A549 (cell line): ENCODE results near the gene H6PD. TPM values are rescaled to one million over a fixed set of nuclear protein-coding genes. Genes with fewer than 3 reads are reported as not detected.
A peak's percentile ranks its signal among the peaks of the same experiment; 100 is the strongest.

Source experiments
- ATAC-seq, 2 experiments: fragments of 200-7000 bp in 1 of 2; fragments of >200 bp in 1 of 2; cut with Nextera tagmentation in 1 of 2; cut with Tn5 transposase in 1 of 2; 3 replicates each; pipeline versions ENCODE4 v1.8.0 to v1.9.1; 2018 to 2020; ENCODE audit warnings: mild to moderate bottlenecking in 1 of 2, moderate library complexity in 1 of 2
- CTCF ChIA-PET: fragments of 300-600 bp; sonication (Branson Sonifier 250); formaldehyde crosslinking; extraction: SDS; loops from one replicate; lab custom pipeline; 2021; ENCODE audit warnings: antibody characterized with exemption, inconsistent platforms; lab: Yijun Ruan, JAX
- POLR2A ChIA-PET: fragments of 350-600 bp; formaldehyde crosslinking; extraction: SDS; loops from one replicate; lab custom pipeline; 2021; ENCODE audit warnings: antibody characterized with exemption, inconsistent platforms; lab: Yijun Ruan, JAX
- DNase-seq, 2 experiments: peaks; one replicate each; pipeline versions ENCODE4 v3.0.0 to v3.0.0-alpha.2; 2011 to 2016; ENCODE audit warnings: low read depth in 1 of 2, low spot score in 1 of 2
- FAIRE-seq: peaks from 2 replicates; lab custom pipeline; 2011; peaks lifted over from hg19 to GRCh38; lab: Jason Lieb, UNC
- H3K27ac ChIP-seq, 2 experiments: fragments of >200 bp; sonication (Bioruptor Twin); formaldehyde crosslinking; 3 replicates each; pipeline ENCODE4 v1.5.1; 2016 to 2017
- H3K4me1 ChIP-seq: fragments of >200 bp; sonication (Bioruptor Twin); formaldehyde crosslinking; 3 replicates; pipeline ENCODE4 v1.6.1; 2016
- H3K4me2 ChIP-seq: fragments of >200 bp; sonication (Bioruptor Twin); formaldehyde crosslinking; 3 replicates; pipeline ENCODE4 v1.6.1; 2016
- H3K4me3 ChIP-seq: fragments of >200 bp; sonication (Bioruptor Twin); formaldehyde crosslinking; 3 replicates; pipeline ENCODE4 v1.5.1; 2016
- H3K9me3 ChIP-seq: fragments of >200 bp; sonication (Bioruptor Twin); formaldehyde crosslinking; 3 replicates; pipeline ENCODE4 v1.6.1; 2016
- CHD2 ChIP-seq: fragments of 150-350 bp; IDR thresholded peaks from 2 replicates; pipeline ENCODE4 v1.6.1; 2014; ENCODE audit warnings: low read length; ENCODE audit not compliant: partially characterized antibody
- CTCF ChIP-seq: fragments of >200 bp; sonication (Bioruptor Twin); formaldehyde crosslinking; IDR thresholded peaks from 3 replicates; pipeline ENCODE4 v1.5.1; 2016
- GATA3 ChIP-seq: IDR thresholded peaks from 2 replicates; pipeline ENCODE4 v1.6.1; 2012; ENCODE audit warnings: borderline replicate concordance
- HMGXB4 ChIP-seq: fragments of 250-450 bp; sonication (Bioruptor Pico); IDR thresholded peaks from 2 replicates; pipeline ENCODE4 v1.5.0; 2021; ENCODE audit warnings: mild to moderate bottlenecking, moderate library complexity, borderline replicate concordance
- HOXA7 ChIP-seq: fragments of 250-450 bp; sonication (Bioruptor Pico); IDR thresholded peaks from 2 replicates; pipeline ENCODE4 v1.5.0; 2020; ENCODE audit warnings: mild to moderate bottlenecking, moderate library complexity
- HOXB13 ChIP-seq: fragments of 250-450 bp; sonication (Bioruptor Pico); IDR thresholded peaks from 2 replicates; pipeline ENCODE4 v1.5.0; 2020; ENCODE audit warnings: low read depth, mild to moderate bottlenecking, moderate library complexity
- JUNB ChIP-seq: fragments of >200 bp; sonication (Bioruptor Twin); formaldehyde crosslinking; IDR thresholded peaks from 2 replicates; pipeline ENCODE4 v1.6.1; 2016
- KDM1A ChIP-seq: fragments of 200-600 bp; sonication (generic); IDR thresholded peaks from 2 replicates; pipeline ENCODE4 v1.6.1; 2016; ENCODE audit warnings: low read depth, mild to moderate bottlenecking
- MAX ChIP-seq: IDR thresholded peaks from 2 replicates; pipeline ENCODE4 v1.6.1; 2012
- MYC ChIP-seq: IDR thresholded peaks from 2 replicates; pipeline ENCODE4 v1.6.1; 2012; ENCODE audit warnings: mild to moderate bottlenecking, inconsistent platforms, low read length, improper control_type of control experiment, borderline replicate concordance
- NFE2L2 ChIP-seq: fragments of 150-350 bp; conservative IDR thresholded peaks from 2 replicates; pipeline ENCODE4 v1.6.1; 2014; ENCODE audit warnings: low read length
- NR3C1 ChIP-seq: fragments of >200 bp; sonication (Bioruptor Twin); formaldehyde crosslinking; IDR thresholded peaks from 3 replicates; pipeline ENCODE4 v1.6.1; 2017
- PHF8 ChIP-seq: fragments of 200-600 bp; sonication (generic); IDR thresholded peaks from 2 replicates; pipeline ENCODE4 v1.6.1; 2016; ENCODE audit warnings: low read depth, mild to moderate bottlenecking, antibody characterized with exemption, moderate library complexity, borderline replicate concordance
- RARB ChIP-seq: fragments of 250-450 bp; sonication (Bioruptor Pico); IDR thresholded peaks from 2 replicates; pipeline ENCODE4 v1.8.0; 2021; ENCODE audit warnings: mild to moderate bottlenecking, moderate library complexity
- REST ChIP-seq: fragments of 200-600 bp; sonication (generic); IDR thresholded peaks from 2 replicates; pipeline ENCODE4 v1.6.1; 2016; ENCODE audit warnings: antibody characterized with exemption, mild to moderate bottlenecking, moderate library complexity
- RFX5 ChIP-seq: fragments of 450-650 bp; IDR thresholded peaks from 2 replicates; pipeline ENCODE4 v1.7.1; 2014; ENCODE audit warnings: antibody characterized with exemption, mild to moderate bottlenecking, moderate library complexity
- SMC3 ChIP-seq: fragments of >200 bp; sonication (Bioruptor Twin); formaldehyde crosslinking; IDR thresholded peaks from 3 replicates; pipeline ENCODE4 v1.6.1; 2018; ENCODE audit warnings: inconsistent platforms
- TFCP2L1 ChIP-seq: fragments of 250-450 bp; sonication (Bioruptor Pico); IDR thresholded peaks from 2 replicates; pipeline ENCODE4 v1.5.0; 2021; ENCODE audit warnings: mild to moderate bottlenecking
- TP53 ChIP-seq: fragments of 250-450 bp; sonication (Bioruptor Pico); IDR thresholded peaks from 2 replicates; pipeline ENCODE4 v1.5.0; 2021; ENCODE audit warnings: mild to moderate bottlenecking, moderate library complexity
- ZC3H11A ChIP-seq: fragments of 450-650 bp; IDR thresholded peaks from 2 replicates; pipeline ENCODE4 v1.6.1; 2014; ENCODE audit warnings: antibody characterized with exemption, mild to moderate bottlenecking
- ZFP36 ChIP-seq: fragments of 450-650 bp; IDR thresholded peaks from 2 replicates; pipeline ENCODE4 v1.6.1; 2014; ENCODE audit warnings: borderline replicate concordance; ENCODE audit not compliant: partially characterized antibody
- ZNF302 ChIP-seq: fragments of 250-450 bp; sonication (Bioruptor Pico); IDR thresholded peaks from 2 replicates; pipeline ENCODE4 v1.9.0; 2021; ENCODE audit warnings: inconsistent platforms, mild to moderate bottlenecking, moderate library complexity
- ZSCAN20 ChIP-seq: fragments of 250-450 bp; sonication (Bioruptor Pico); IDR thresholded peaks from 2 replicates; pipeline ENCODE4 v1.8.0; 2022; ENCODE audit warnings: mild to moderate bottlenecking, moderate library complexity
- WGBS: methylation state at CpG from one replicate; pipeline ENCODE4 v1.1.6; 2017; ENCODE audit errors: missing lambda C conversion rate; 5-methylcytosine and 5-hydroxymethylcytosine counted together
- polyA plus RNA-seq, 4 experiments: library from polyadenylated mRNA; depleted of rRNA in 3 of 4; stranded (reverse); fragments of >200 nt; fragmentation: RNase III in 1 of 4; extraction: RNeasy Plus Mini Kit Qiagen cat#74134 plus additional on column Dnase treatment in 1 of 4; gene quantifications; 2 replicates in 3 of 4; 3 replicates in 1 of 4; pipeline ENCODE4 v1.2.3, GENCODE V29; 2011 to 2017
- TF ChIP-seq, protein P1 (sequence below): fragments of 450-650 bp; IDR thresholded peaks from 2 replicates; pipeline ENCODE4 v1.6.1; 2014; ENCODE audit warnings: antibody characterized with exemption
- TF ChIP-seq, protein P2 (sequence below): fragments of >200 bp; sonication (Bioruptor Twin); formaldehyde crosslinking; IDR thresholded peaks from 2 replicates; pipeline ENCODE4 v1.6.1; 2016

The H6PD gene
- polyA plus RNA-seq, 2 of the 4 experiments (the other 2 are of a cell fraction), result 6.0 to 7.9 TPM

- FAIRE-seq (no peak), DNase-seq (no peak), ATAC-seq (peak in 1 of 2 experiments; percentile 46; a peak in 3 of 6 replicates)
- Histone ChIP-seq H3K4me2 (peak overlapping the region; percentile 92), H3K9me3 (no peaks in the 10 kb centered on the region), H3K4me1 (no peaks in the 10 kb centered on the region; the same call in 2 of the 3 replicates), H3K27ac (no peak overlapping the region), H3K4me3 (peak overlapping the region; percentile 39; the same call in 2 of the 3 replicates)
- POLR2A ChIA-PET, result interaction anchor here (0.6 kb wide), 2 partner anchors 19 to 23 kb away, joined by 3 to 4 read pairs; no protein-coding TSS in a partner anchor
- CTCF ChIA-PET, result interaction anchor here (0.6 to 2.9 kb wide), 6 partner anchors 14 to 157 kb away, joined by 3 to 19 read pairs (median 3); no protein-coding TSS in a partner anchor
- no peak for TF ChIP-seq CHD2
- TF ChIP-seq ZNF302 (CRISPR knock-in tag), result no peak
- TF ChIP-seq CTCF, result no peak
- no peak for TF ChIP-seq ZC3H11A
- TF ChIP-seq MAX, result no peak
- TF ChIP-seq RARB (CRISPR knock-in tag), result no peak
- no peak for TF ChIP-seq REST
- TF ChIP-seq SMC3, result no peak
- TF ChIP-seq ZSCAN20, result no peak
- no peak for TF ChIP-seq ZFP36
- no peak for TF ChIP-seq PHF8
- TF ChIP-seq TFCP2L1, result no peak
- TF ChIP-seq NR3C1, result no peak
- no peak for TF ChIP-seq MYC
- TF ChIP-seq NFE2L2, result no peak
- TF ChIP-seq GATA3, result no peak
- WGBS, result 43% methylated on average over 9 of the region's 15 CpGs
Measured at GRCh38 chr1:9202240-9202870, 32.2 kb upstream of the H6PD start.

GRCh38 chr1:9203511-9203982 lies 31.0 kb upstream of the H6PD start:
- Histone ChIP-seq H3K9me3 (no peaks in the 10 kb centered on the region), H3K4me2 (no peak overlapping the region), H3K27ac (no peak overlapping the region), H3K4me3 (no peak overlapping the region), H3K4me1 (no peaks in the 10 kb centered on the region; the same call in 2 of the 3 replicates)
- FAIRE-seq (no peak), ATAC-seq (no peak), DNase-seq (no peak)
- TF ChIP-seq HMGXB4 (CRISPR knock-in tag) (no peak), RFX5 (no peak), HOXB13 (CRISPR knock-in tag) (no peak), JUNB (no peak), TP53 (CRISPR knock-in tag) (no peak), PHF8 (no peak), KDM1A (no peak), HOXA7 (CRISPR knock-in tag) (no peak)
- TF ChIP-seq, protein P1, sequence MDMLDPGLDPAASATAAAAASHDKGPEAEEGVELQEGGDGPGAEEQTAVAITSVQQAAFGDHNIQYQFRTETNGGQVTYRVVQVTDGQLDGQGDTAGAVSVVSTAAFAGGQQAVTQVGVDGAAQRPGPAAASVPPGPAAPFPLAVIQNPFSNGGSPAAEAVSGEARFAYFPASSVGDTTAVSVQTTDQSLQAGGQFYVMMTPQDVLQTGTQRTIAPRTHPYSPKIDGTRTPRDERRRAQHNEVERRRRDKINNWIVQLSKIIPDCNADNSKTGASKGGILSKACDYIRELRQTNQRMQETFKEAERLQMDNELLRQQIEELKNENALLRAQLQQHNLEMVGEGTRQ, result no peak
- TF ChIP-seq, protein P2, sequence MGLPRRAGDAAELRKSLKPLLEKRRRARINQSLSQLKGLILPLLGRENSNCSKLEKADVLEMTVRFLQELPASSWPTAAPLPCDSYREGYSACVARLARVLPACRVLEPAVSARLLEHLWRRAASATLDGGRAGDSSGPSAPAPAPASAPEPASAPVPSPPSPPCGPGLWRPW, result no peak
- WGBS, result 81% methylated on average over 4 of the region's 11 CpGs
- CTCF ChIA-PET, result no interaction called here
- POLR2A ChIA-PET, result no interaction called here
